PC-9 (cell line): ENCODE data around the gene PBX1.

Source experiments
- CTCF ChIP-seq: fragments of 200-600 bp; sonication (generic); conservative IDR thresholded peaks from 2 replicates; pipeline ENCODE4 v1.6.1; 2017; ENCODE audit warnings: mixed run types, antibody characterized with exemption, mild to moderate bottlenecking, moderate library complexity
- EZH2 ChIP-seq: fragments of 200-600 bp; sonication (generic); IDR thresholded peaks from 2 replicates; pipeline ENCODE4 v1.8.0; 2017; ENCODE audit warnings: antibody characterized with exemption, low read depth

GRCh38 chr1:164683235-164683634 is 124.3 kb downstream of the PBX1 start:
- TF ChIP-seq CTCF (no peak), EZH2 (no peak)
